NCI-H2029 (cell line): ENCODE results near the gene PRKD1.

Experiments used
- DNase-seq: peaks from one replicate; lab custom pipeline; 2025; lab: John Stamatoyannopoulos, UW

Gene PRKD1

GRCh38 chr14:29927376-29928116, at the start of gene PRKD1:
PRKD1 (minus strand) TSS chr14:29927847.
- no peak for DNase-seq

GRCh38 chr14:29971101-29971500, 43.5 kb upstream of the PRKD1 start:
- no peak for DNase-seq

GRCh38 chr14:29955087-29955486, 27.4 kb upstream of the PRKD1 start:
- no peak for DNase-seq

GRCh38 chr14:29953501-29953900, 25.9 kb upstream of the PRKD1 start:
- DNase-seq = no peak

- no peak for DNase-seq
Observed at GRCh38 chr14:29944091-29944490, 16.4 kb upstream of the PRKD1 start.

GRCh38 chr14:29941401-29941800, 13.8 kb upstream of the PRKD1 start:
- DNase-seq = no peak

- no peak for DNase-seq
Observed at GRCh38 chr14:29940482-29940881, 12.8 kb upstream of the PRKD1 start.

GRCh38 chr14:29937116-29937515, 9.5 kb upstream of the PRKD1 start:
- no peak for DNase-seq

- no peak for DNase-seq
Observed at GRCh38 chr14:29930283-29930682, 2.6 kb upstream of the PRKD1 start.

GRCh38 chr14:29928117-29928640, 532 bp upstream of the PRKD1 start:
- DNase-seq = no peak

GRCh38 chr14:29926701-29927375, 809 bp downstream of the PRKD1 start:
- DNase-seq = peak; percentile 35

GRCh38 chr14:29926228-29926627, 1.4 kb downstream of the PRKD1 start:
- DNase-seq = no peak

GRCh38 chr14:29925736-29926135, 1.9 kb downstream of the PRKD1 start:
- DNase-seq = no peak

GRCh38 chr14:29925101-29925722, 2.4 kb downstream of the PRKD1 start:
- DNase-seq = no peak

GRCh38 chr14:29919845-29920244, 7.8 kb downstream of the PRKD1 start:
- no peak for DNase-seq

GRCh38 chr14:29918981-29919380, 8.7 kb downstream of the PRKD1 start:
- DNase-seq = no peak

GRCh38 chr14:29913566-29913965, 14.1 kb downstream of the PRKD1 start:
- DNase-seq = no peak

- DNase-seq = no peak
Observed at GRCh38 chr14:29911810-29912209, 15.8 kb downstream of the PRKD1 start.

GRCh38 chr14:29908652-29909577, 18.7 kb downstream of the PRKD1 start:
- DNase-seq = no peak

- peak; percentile 17 for DNase-seq
Observed at GRCh38 chr14:29906256-29906870, 21.3 kb downstream of the PRKD1 start.

GRCh38 chr14:29905543-29905942, 22.1 kb downstream of the PRKD1 start:
- DNase-seq = no peak
